Chondrocyte (in vitro differentiated cells): ENCODE results near the gene PLEKHG3. TPM values are rescaled to one million over a fixed set of nuclear protein-coding genes. Genes with fewer than 3 reads are reported as not detected.

Source experiments
- DNase-seq: peaks from one replicate; pipeline ENCODE4 v3.0.0; 2021; ENCODE audit warnings: mixed read lengths, low spot score
- H3K27ac Mint-ChIP-seq: one replicate; pipeline ENCODE4 v1.8.0; 2021; ENCODE audit warnings: mild to moderate bottlenecking, moderate library complexity, mixed read lengths; ENCODE audit not compliant: unreplicated experiment
- H3K27me3 Mint-ChIP-seq: 2 replicates; pipeline ENCODE4 v1.8.0; 2021; ENCODE audit warnings: low read depth, mixed read lengths
- H3K36me3 Mint-ChIP-seq: 2 replicates; pipeline ENCODE4 v1.8.0; 2021; ENCODE audit warnings: low read depth, mixed read lengths
- H3K4me1 Mint-ChIP-seq: 2 replicates; pipeline ENCODE4 v1.8.0; 2021; ENCODE audit warnings: low read depth, mild to moderate bottlenecking, mixed read lengths
- H3K4me3 Mint-ChIP-seq: one replicate; pipeline ENCODE4 v1.8.0; 2021; ENCODE audit warnings: mild to moderate bottlenecking, moderate library complexity, mixed read lengths; ENCODE audit not compliant: unreplicated experiment
- H3K9me3 Mint-ChIP-seq: 2 replicates; pipeline ENCODE4 v1.8.0; 2021; ENCODE audit warnings: low read depth, mixed read lengths
- CTCF ChIP-seq: fragments of 200-600 bp; sonication (generic); IDR thresholded peaks from 2 replicates; pipeline ENCODE4 v1.5.0; 2021; ENCODE audit warnings: antibody characterized with exemption, mild to moderate bottlenecking, moderate library complexity
- total RNA-seq: library from RNA; stranded (reverse); gene quantifications from 3 replicates; pipeline ENCODE4 v1.2.1, GENCODE V29; 2021

Gene PLEKHG3
- total RNA-seq, 1 donor from 2014 or later: 131 TPM

GRCh38 chr14:64730681-64731080 is 26.5 kb downstream of the PLEKHG3 start:
- Mint-ChIP-seq H3K4me1 (peaks cover 33% of the 10 kb centered on the region), H3K9me3 (no peaks in the 10 kb centered on the region), H3K4me3 (no peak overlapping the region), H3K36me3 (peaks cover 51% of the 10 kb centered on the region), H3K27ac (no peak overlapping the region), H3K27me3 (no peaks in the 10 kb centered on the region)
- peak; percentile 82 for DNase-seq
- no peak for TF ChIP-seq CTCF

- Mint-ChIP-seq H3K36me3 (peaks cover 51% of the 10 kb centered on the region), H3K4me1 (peaks cover 28% of the 10 kb centered on the region), H3K4me3 (no peak overlapping the region), H3K27me3 (no peaks in the 10 kb centered on the region), H3K27ac (peak overlapping the region; percentile 27), H3K9me3 (no peaks in the 10 kb centered on the region)
- peak; percentile 74 for DNase-seq
- TF ChIP-seq CTCF: no peak
These were observed 26.9 kb downstream of the PLEKHG3 start for GRCh38 chr14:64731141-64731581.

- no peaks in the 10 kb centered on the region for H3K9me3 Mint-ChIP-seq
- no peak overlapping the region for H3K27ac Mint-ChIP-seq
- H3K27me3 Mint-ChIP-seq: no peaks in the 10 kb centered on the region
- DNase-seq: peak; percentile 50
- no peak overlapping the region for H3K4me3 Mint-ChIP-seq
- no peak for TF ChIP-seq CTCF
- H3K36me3 Mint-ChIP-seq: peaks cover 51% of the 10 kb centered on the region
- H3K4me1 Mint-ChIP-seq: peaks cover 19% of the 10 kb centered on the region
These were observed 27.8 kb downstream of the PLEKHG3 start for GRCh38 chr14:64732066-64732465.

GRCh38 chr14:64732536-64733120 is 28.4 kb downstream of the PLEKHG3 start:
- H3K36me3 Mint-ChIP-seq: peaks cover 50% of the 10 kb centered on the region
- H3K4me3 Mint-ChIP-seq: no peak overlapping the region
- DNase-seq: peak; percentile 87
- no peaks in the 10 kb centered on the region for H3K9me3 Mint-ChIP-seq
- peaks cover 16% of the 10 kb centered on the region for H3K4me1 Mint-ChIP-seq
- TF ChIP-seq CTCF: no peak
- no peaks in the 10 kb centered on the region for H3K27me3 Mint-ChIP-seq
- no peak overlapping the region for H3K27ac Mint-ChIP-seq

GRCh38 chr14:64733321-64733720 is 29.1 kb downstream of the PLEKHG3 start:
- Mint-ChIP-seq H3K27ac (no peak overlapping the region), H3K4me1 (peaks cover 15% of the 10 kb centered on the region), H3K4me3 (no peak overlapping the region), H3K27me3 (no peaks in the 10 kb centered on the region), H3K36me3 (peaks cover 44% of the 10 kb centered on the region), H3K9me3 (no peaks in the 10 kb centered on the region)
- DNase-seq: peak; percentile 46
- no peak for TF ChIP-seq CTCF
